ENCODE measurements around the gene PLS1. TPM values are rescaled to one million over a fixed set of nuclear protein-coding genes. Genes with fewer than 3 reads are reported as not detected.
"Not testable (repeated sequence)": the region's sequence is repeated elsewhere in the genome, so short reads cannot be mapped to it uniquely, and the experiment has no call there.

PLS1 gene
- total RNA-seq (2014; rRNA removed; shearing (Covaris generic)) (0.13 and 0.54 TPM in 2 replicates), polyA plus RNA-seq (2016; fragmentation: Nextera tagmentation; extraction: Ambion mirVana) (0.35 and 0.58 TPM in 2 replicates)

GRCh38 chr3:142595951-142596725 lies at the start of gene PLS1:
TSS of gene PLS1 (plus strand) at chr3:142596393. CDS start at chr3:142664238, 67,845 bp downstream.
- Histone ChIP-seq H2AFZ (peak within 1 kb of the TSS; percentile 93), H3K27me3 (replicated peaks; ENCODE audit: insufficient read depth) (no peaks in the 10 kb centered on the region), H3K9ac (peak within 1 kb of the TSS; percentile 57), H4K20me1 (ENCODE audit: insufficient read depth) (no peaks in the 10 kb centered on the region), H3K4me3 (peak within 1 kb of the TSS; percentile 81), H3F3A (ENCODE audit: insufficient read depth) (no peaks in the 10 kb centered on the region), H3K79me2 (ENCODE audit: insufficient read depth) (no peaks in the 10 kb centered on the region), H3K9me3 (ENCODE audit: low read depth) (no peaks in the 10 kb centered on the region), H3K36me3 (ENCODE audit: low read depth) (no peaks in the 10 kb centered on the region), H3K9me2 (ENCODE audit: insufficient read depth) (no peaks in the 10 kb centered on the region), H3K4me2 (ENCODE audit: unreplicated experiment) (peak within 1 kb of the TSS; percentile 86), H3K27ac (no peak within 1 kb of the TSS), H3K4me1 (ENCODE audit: insufficient read depth) (no peaks in the 10 kb centered on the region)
- in situ Hi-C loops (cut with MboI): loop anchor here (10.0 kb wide), 1 partner anchor 219 kb away; no protein-coding TSS in a partner anchor
- peak; percentile 82 for DNase-seq
- 1% methylated on average over 54 to 56 of the region's 56 CpGs for WGBS, 2 experiments (ENCODE audit: low coverage in 1 of 2, low lambda C conversion rate in 2 of 2, missing lambda C conversion rate in 2 of 2)
- TF ChIP-seq EZH2phosphoT487 (IDR thresholded peaks at IDR 0.05; ENCODE audit: insufficient read depth, low read depth) (no peak), EZH2 (IDR thresholded peaks at IDR 0.05; ENCODE audit: insufficient read depth, poor library complexity, severe bottlenecking) (no peak)

- Histone ChIP-seq H3K4me3 (no peak overlapping the region), H3K27ac (no peak overlapping the region), H3K9me3 (ENCODE audit: low read depth) (no peaks in the 10 kb centered on the region), H3K4me1 (ENCODE audit: insufficient read depth) (no peaks in the 10 kb centered on the region), H4K20me1 (ENCODE audit: insufficient read depth) (no peaks in the 10 kb centered on the region), H3K79me2 (ENCODE audit: insufficient read depth) (no peaks in the 10 kb centered on the region), H3K27me3 (replicated peaks; ENCODE audit: insufficient read depth) (no peaks in the 10 kb centered on the region), H2AFZ (no peak overlapping the region), H3K4me2 (ENCODE audit: unreplicated experiment) (no peak overlapping the region), H3K9me2 (ENCODE audit: insufficient read depth) (no peaks in the 10 kb centered on the region), H3K36me3 (ENCODE audit: low read depth) (peaks cover 42% of the 10 kb centered on the region), H3K9ac (no peak overlapping the region), H3F3A (ENCODE audit: insufficient read depth) (no peaks in the 10 kb centered on the region)
- in situ Hi-C loops (cut with MboI): no loop called here
- WGBS, 2 experiments (ENCODE audit: low coverage in 1 of 2, low lambda C conversion rate in 2 of 2, missing lambda C conversion rate in 2 of 2): 79 to 81% methylated on average over 7 of the region's 7 CpGs
- DNase-seq: no peak
- TF ChIP-seq EZH2phosphoT487 (IDR thresholded peaks at IDR 0.05; ENCODE audit: insufficient read depth, low read depth) (no peak), EZH2 (IDR thresholded peaks at IDR 0.05; ENCODE audit: insufficient read depth, poor library complexity, severe bottlenecking) (no peak)
Measured at GRCh38 chr3:142549986-142550385, 46.2 kb upstream of the PLS1 start.

GRCh38 chr3:142552579-142552978 lies 43.6 kb upstream of the PLS1 start:
- H3K4me3 ChIP-seq; H3F3A ChIP-seq (ENCODE audit: insufficient read depth); H3K9me2 ChIP-seq (ENCODE audit: insufficient read depth); H3K79me2 ChIP-seq (ENCODE audit: insufficient read depth); DNase-seq; H3K27me3 ChIP-seq (replicated peaks; ENCODE audit: insufficient read depth); H3K9me3 ChIP-seq (ENCODE audit: low read depth); H2AFZ ChIP-seq; in situ Hi-C loops (cut with MboI); H4K20me1 ChIP-seq (ENCODE audit: insufficient read depth); H3K9ac ChIP-seq; H3K4me2 ChIP-seq (ENCODE audit: unreplicated experiment); H3K27ac ChIP-seq; H3K4me1 ChIP-seq (ENCODE audit: insufficient read depth): not testable (repeated sequence)
- peaks cover 51% of the 10 kb centered on the region for H3K36me3 ChIP-seq (ENCODE audit: low read depth)
- WGBS, 2 experiments (ENCODE audit: low coverage in 1 of 2, low lambda C conversion rate in 2 of 2, missing lambda C conversion rate in 2 of 2): 91 to 100% methylated on average over 1 of the region's 1 CpG

DNA sequence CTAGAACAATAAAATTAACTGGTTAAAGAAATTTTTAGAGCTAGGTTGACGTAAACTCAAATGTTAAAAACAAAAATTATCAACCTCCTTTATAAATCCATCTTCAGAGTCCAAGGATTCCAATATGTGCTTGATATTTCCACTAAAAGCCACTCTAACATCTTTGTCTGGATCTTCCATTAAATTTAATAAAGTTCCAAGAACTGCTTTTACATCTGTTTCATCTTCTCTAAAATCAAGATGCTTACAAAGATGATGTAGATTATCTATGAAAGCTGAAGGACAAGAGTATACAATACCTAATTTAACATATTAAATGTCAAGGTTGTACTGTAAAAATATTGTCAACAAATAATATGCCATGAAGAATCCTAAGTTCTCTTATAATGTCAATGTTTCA lies 42.5 kb upstream of the PLS1 start:
- H3K4me1 ChIP-seq (ENCODE audit: insufficient read depth): no peaks in the 10 kb centered on the region
- H3K9me2 ChIP-seq (ENCODE audit: insufficient read depth): no peaks in the 10 kb centered on the region
- H3K79me2 ChIP-seq (ENCODE audit: insufficient read depth): no peaks in the 10 kb centered on the region
- in situ Hi-C loops (cut with MboI): no loop called here
- no peak overlapping the region for H3K9ac ChIP-seq
- H3K36me3 ChIP-seq (ENCODE audit: low read depth): peaks cover 49% of the 10 kb centered on the region
- no peak for TF ChIP-seq EZH2 (IDR thresholded peaks at IDR 0.05; ENCODE audit: insufficient read depth, poor library complexity, severe bottlenecking)
- no peak for TF ChIP-seq EZH2phosphoT487 (IDR thresholded peaks at IDR 0.05; ENCODE audit: insufficient read depth, low read depth)
- no peak overlapping the region for H2AFZ ChIP-seq
- no peak overlapping the region for H3K4me3 ChIP-seq
- H3K27ac ChIP-seq: no peak overlapping the region
- no peak overlapping the region for H3K4me2 ChIP-seq (ENCODE audit: unreplicated experiment)
- no peaks in the 10 kb centered on the region for H3K9me3 ChIP-seq (ENCODE audit: low read depth)
- 96 to 98% methylated on average over 1 of the region's 1 CpG for WGBS, 2 experiments (ENCODE audit: low coverage in 1 of 2, low lambda C conversion rate in 2 of 2, missing lambda C conversion rate in 2 of 2)
- no peaks in the 10 kb centered on the region for H3F3A ChIP-seq (ENCODE audit: insufficient read depth)
- H3K27me3 ChIP-seq (replicated peaks; ENCODE audit: insufficient read depth): no peaks in the 10 kb centered on the region
- no peaks in the 10 kb centered on the region for H4K20me1 ChIP-seq (ENCODE audit: insufficient read depth)
- no peak for DNase-seq
